ENCODE data around the gene ZNF821. TPM values are rescaled to one million over a fixed set of nuclear protein-coding genes. Genes with fewer than 3 reads are reported as not detected.

ZNF821 gene
- total RNA-seq, 1 donor from 2014 or later, result 13.7 TPM

DNA sequence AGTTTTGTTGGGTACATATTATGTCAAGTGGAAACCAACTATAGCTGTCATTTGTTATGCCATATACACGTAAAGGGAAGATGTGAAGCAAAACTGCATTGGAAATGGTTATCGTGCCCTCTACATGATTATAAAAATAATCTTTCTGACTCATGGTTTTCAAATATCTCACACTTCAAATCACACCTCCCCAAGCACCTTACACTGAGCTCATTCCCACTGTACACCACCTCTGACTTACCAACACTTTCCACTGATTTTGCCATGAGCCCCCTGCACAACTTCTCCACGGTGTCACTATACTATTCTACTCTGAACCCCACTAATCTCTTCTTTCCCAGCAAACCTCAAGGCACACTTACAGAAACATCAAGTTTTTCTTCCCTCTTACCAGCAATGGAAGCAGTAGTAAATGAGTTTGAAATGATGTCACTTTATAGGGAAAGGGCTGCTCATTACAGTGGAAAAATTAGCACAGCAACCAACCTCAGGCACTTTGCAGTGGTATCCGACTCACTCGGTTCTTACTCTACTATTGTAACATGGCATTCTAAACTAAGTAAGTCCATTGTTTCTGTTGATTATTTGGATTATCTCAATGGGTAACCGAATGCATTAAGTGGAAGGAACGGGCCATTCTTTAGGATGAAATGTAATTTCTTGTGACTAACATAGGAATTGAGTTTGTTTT, 18.7 kb downstream of the ZNF821 start:
- DNase-seq (ENCODE audit: low read depth), result no peak
- TF ChIP-seq, protein P1, sequence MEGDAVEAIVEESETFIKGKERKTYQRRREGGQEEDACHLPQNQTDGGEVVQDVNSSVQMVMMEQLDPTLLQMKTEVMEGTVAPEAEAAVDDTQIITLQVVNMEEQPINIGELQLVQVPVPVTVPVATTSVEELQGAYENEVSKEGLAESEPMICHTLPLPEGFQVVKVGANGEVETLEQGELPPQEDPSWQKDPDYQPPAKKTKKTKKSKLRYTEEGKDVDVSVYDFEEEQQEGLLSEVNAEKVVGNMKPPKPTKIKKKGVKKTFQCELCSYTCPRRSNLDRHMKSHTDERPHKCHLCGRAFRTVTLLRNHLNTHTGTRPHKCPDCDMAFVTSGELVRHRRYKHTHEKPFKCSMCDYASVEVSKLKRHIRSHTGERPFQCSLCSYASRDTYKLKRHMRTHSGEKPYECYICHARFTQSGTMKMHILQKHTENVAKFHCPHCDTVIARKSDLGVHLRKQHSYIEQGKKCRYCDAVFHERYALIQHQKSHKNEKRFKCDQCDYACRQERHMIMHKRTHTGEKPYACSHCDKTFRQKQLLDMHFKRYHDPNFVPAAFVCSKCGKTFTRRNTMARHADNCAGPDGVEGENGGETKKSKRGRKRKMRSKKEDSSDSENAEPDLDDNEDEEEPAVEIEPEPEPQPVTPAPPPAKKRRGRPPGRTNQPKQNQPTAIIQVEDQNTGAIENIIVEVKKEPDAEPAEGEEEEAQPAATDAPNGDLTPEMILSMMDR (IDR thresholded peaks at IDR 0.05; ENCODE audit: insufficient read depth, low read length, poor library complexity, severe bottlenecking), result no peak
- Histone ChIP-seq H3K4me3 (ENCODE audit: low read depth, low read length) (no peak overlapping the region), H3K36me3 (ENCODE audit: control insufficient read depth, insufficient read depth, low read length) (peaks cover 2% of the 10 kb centered on the region), H3K27me3 (ENCODE audit: control insufficient read depth, insufficient read depth, low read length) (no peaks in the 10 kb centered on the region)

DNA sequence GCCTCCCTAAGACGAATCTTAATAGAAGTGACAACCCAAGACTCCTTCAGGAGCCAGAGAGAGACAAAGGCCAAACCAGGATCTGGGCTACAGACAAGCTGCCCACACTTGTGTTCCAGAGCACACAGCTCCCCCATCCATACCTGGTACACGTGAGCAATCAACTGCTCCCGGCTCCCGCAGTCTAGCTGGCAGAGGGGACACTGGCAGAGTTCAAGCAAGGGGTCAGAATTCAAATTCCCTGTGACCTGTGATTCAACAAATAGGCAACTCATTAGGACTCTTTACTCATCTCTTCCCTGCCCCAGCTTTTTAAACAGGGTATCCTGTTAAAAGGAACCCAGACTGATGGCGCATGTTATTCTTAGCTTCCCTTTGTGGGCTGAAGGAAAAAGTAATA, 20.0 kb downstream of the ZNF821 start:
- Histone ChIP-seq H3K36me3 (ENCODE audit: control insufficient read depth, insufficient read depth, low read length) (peaks cover 4% of the 10 kb centered on the region), H3K4me3 (ENCODE audit: low read depth, low read length) (no peak overlapping the region), H3K27me3 (ENCODE audit: control insufficient read depth, insufficient read depth, low read length) (no peaks in the 10 kb centered on the region)
- DNase-seq (ENCODE audit: low read depth), result no peak
- TF ChIP-seq, protein P1 (IDR thresholded peaks at IDR 0.05; ENCODE audit: insufficient read depth, low read length, poor library complexity, severe bottlenecking), result no peak

DNA sequence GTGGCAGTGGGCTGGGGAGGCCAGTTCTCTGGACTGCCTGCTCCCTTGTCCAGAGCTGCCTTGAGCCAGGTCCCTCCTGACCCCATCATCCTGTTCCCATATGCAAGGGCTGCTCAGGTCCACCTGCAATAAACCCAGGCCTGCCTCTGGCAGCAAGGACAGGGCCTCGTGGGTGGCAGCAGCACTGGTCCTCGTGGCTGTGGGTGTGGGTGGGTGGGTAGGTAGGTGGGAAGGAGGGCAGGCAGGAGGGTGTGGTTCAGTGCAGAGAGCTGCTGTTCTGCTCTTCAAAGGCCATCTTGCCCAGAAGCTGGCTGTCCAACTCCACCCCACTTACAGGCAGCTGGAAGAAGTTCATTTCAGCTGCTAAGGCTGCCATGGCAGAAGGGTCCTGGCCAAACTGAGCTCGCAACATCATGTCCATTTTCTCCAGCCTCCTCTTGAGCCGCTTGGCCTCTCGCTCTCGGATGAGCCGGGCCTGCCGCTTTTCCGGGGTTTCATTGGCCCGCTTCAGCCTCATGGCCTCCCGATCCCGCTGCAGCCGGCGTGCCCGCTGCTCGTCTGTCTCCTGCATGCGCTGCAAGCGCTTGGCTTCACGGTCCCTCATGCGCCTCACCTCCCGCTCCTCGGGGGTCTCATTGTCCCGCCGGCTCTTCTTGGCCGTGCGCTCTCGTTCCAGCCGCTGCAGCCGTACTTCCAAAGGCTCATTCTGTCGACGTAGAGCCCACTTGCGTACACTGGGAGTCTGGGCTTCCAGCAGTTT, 24.0 kb downstream of the ZNF821 start:
- Histone ChIP-seq H3K36me3 (ENCODE audit: control insufficient read depth, insufficient read depth, low read length) (peaks cover 4% of the 10 kb centered on the region), H3K27me3 (ENCODE audit: control insufficient read depth, insufficient read depth, low read length) (no peaks in the 10 kb centered on the region)

DNA sequence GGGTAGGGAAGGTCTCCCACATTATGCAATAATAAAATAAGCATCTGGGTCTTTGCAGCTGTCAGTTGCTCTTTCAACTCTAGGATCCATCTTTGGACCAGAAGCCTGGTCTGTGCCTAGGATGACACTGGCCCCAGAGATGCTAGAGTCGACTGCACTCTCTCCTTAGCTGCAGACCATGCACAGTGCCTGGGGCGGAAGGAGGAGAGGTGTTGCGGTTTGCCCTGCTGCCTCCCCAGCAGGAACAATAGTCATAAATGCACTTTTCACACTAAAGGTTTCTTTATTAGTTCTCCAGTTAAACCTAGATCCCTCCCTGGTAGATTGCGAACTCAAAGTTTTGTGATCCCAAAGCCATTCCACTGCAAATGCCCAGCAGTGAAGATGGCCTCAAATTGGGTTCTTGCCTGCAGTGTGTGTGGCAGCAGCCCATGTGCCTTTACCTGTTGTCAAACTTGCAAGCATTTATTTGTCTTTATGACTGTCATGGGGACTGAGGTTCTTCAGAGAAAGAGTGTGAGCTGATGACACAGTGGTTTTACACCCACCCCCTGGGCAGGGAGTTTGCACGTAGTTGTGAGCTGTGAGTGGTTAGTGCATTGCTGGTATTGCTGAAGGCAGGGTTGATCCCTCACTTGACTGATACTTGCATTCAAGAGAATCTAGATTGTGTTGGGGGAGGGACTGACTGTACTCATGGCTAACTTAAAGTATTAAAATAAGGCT, 27.9 kb downstream of the ZNF821 start:
- peaks cover 2% of the 10 kb centered on the region for H3K36me3 ChIP-seq (ENCODE audit: control insufficient read depth, insufficient read depth, low read length)
- TF ChIP-seq, protein P1 (IDR thresholded peaks at IDR 0.05; ENCODE audit: insufficient read depth, low read length, poor library complexity, severe bottlenecking), result no peak
- no peaks in the 10 kb centered on the region for H3K27me3 ChIP-seq (ENCODE audit: control insufficient read depth, insufficient read depth, low read length)
- DNase-seq (ENCODE audit: low read depth), result no peak
- H3K4me3 ChIP-seq (ENCODE audit: low read depth, low read length), result no peak overlapping the region

More for the DNA sequence above, 24.0 kb downstream of the ZNF821 start:
- H3K4me3 ChIP-seq (ENCODE audit: low read depth, low read length), result no peak overlapping the region
- TF ChIP-seq, protein P1 (IDR thresholded peaks at IDR 0.05; ENCODE audit: insufficient read depth, low read length, poor library complexity, severe bottlenecking), result no peak
- no peak for DNase-seq (ENCODE audit: low read depth)

DNA sequence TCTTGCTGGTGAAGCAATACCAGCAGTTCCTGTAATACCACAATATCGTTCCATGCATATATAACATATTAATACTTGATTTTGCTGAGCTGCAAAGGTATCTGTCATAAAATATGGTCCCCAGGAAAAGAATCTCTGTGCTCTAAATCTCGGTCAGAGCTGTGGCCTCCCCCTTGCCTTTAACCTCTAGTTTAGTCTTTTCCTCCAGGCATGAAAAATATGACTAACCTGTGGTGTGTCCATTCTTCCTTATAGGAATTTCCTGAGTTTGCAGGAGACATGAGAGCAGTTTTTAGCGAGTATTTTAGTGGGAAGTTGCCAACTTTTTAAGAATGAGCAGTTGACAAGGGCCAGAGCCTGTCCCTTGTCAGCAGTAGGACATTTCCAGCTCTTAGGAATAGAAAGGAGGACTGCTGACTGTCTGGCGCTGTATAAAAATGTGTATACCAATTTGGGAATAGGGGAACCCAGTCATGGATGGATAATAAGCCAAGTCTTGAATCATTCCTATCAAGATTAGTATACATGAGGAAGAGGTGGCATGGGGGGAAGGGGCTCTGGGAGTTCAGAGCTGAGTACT, 29.5 kb downstream of the ZNF821 start:
- no peak overlapping the region for H3K4me3 ChIP-seq (ENCODE audit: low read depth, low read length)
- TF ChIP-seq, protein P1 (IDR thresholded peaks at IDR 0.05; ENCODE audit: insufficient read depth, low read length, poor library complexity, severe bottlenecking), result no peak
- H3K36me3 ChIP-seq (ENCODE audit: control insufficient read depth, insufficient read depth, low read length), result peaks cover 2% of the 10 kb centered on the region
- no peak for DNase-seq (ENCODE audit: low read depth)
- H3K27me3 ChIP-seq (ENCODE audit: control insufficient read depth, insufficient read depth, low read length), result no peaks in the 10 kb centered on the region

All from kidney epithelial cell (primary cell).